Type B pancreatic cell (in vitro differentiated cells): Measurements from ENCODE around the gene CACFD1. TPM values are rescaled to one million over a fixed set of nuclear protein-coding genes. Genes with fewer than 3 reads are reported as not detected.

Experiments used
- DNase-seq: peaks from one replicate; pipeline ENCODE4 v3.0.0; 2021; ENCODE audit warnings: mixed read lengths; ENCODE audit not compliant: unreplicated experiment; ENCODE audit errors: extremely low spot score
- H3K27ac Mint-ChIP-seq: 2 replicates; pipeline ENCODE4 v1.8.0; 2021; ENCODE audit warnings: mild to moderate bottlenecking, mixed read lengths
- H3K27me3 Mint-ChIP-seq: 2 replicates; pipeline ENCODE4 v1.8.0; 2021; ENCODE audit warnings: mixed read lengths
- H3K36me3 Mint-ChIP-seq: 2 replicates; pipeline ENCODE4 v1.8.0; 2021; ENCODE audit warnings: mixed read lengths
- H3K4me1 Mint-ChIP-seq: one replicate; pipeline ENCODE4 v1.8.0; 2021; ENCODE audit warnings: mixed read lengths; ENCODE audit not compliant: unreplicated experiment
- H3K4me3 Mint-ChIP-seq: 2 replicates; pipeline ENCODE4 v1.8.0; 2021; ENCODE audit warnings: mild to moderate bottlenecking, mixed read lengths
- H3K9me3 Mint-ChIP-seq: 2 replicates; pipeline ENCODE4 v1.8.0; 2021; ENCODE audit warnings: mixed read lengths
- total RNA-seq: library from RNA; stranded (reverse); gene quantifications from 2 replicates; pipeline ENCODE4 v1.2.1, GENCODE V29; 2021; ENCODE audit warnings: low replicate concordance
- TF ChIP-seq, protein P1 (sequence below): fragments of 200-600 bp; sonication (generic); conservative IDR thresholded peaks from 2 replicates; pipeline ENCODE4 v1.5.0; 2021; ENCODE audit warnings: antibody characterized with exemption, mild to moderate bottlenecking

The CACFD1 gene
- total RNA-seq, 1 donor from 2014 or later, result 45.6 TPM

DNA sequence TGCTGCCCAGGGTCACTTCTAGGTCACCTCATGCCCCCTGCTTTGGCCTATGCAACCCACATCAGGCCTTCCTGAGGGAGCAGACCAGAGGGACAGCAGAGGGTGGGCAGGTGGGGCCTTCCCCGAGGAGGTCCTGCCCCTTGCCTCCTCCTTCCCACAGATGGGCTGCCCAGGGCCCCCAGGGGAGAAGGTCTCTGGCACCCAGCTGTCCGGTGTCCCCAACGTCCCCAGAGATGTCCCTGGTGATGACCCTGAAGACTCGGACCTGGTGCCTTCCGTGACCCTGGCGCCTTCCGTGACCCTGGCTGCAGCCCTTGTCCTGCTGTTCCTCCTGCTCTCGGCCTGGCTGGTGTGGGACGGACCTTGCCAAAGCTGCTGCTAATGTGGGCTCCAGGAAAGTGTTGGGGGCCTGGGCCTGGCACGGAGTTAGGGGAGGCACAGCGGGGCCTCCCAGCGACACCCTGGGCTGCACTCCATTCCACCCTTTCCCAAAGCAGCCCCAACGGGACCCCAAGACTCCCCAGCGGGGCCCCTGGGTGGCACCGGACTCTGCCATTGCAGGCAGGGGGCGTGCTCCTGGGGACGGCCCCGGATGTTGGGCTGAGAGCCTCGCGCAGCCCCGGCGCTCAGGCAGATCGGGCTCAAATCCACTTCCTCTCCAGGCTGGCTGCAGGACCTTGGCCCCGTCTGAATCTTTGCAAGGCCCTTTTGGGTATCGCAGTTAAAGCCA is 25.9 kb downstream of the CACFD1 start:
- no peaks in the 10 kb centered on the region for H3K9me3 Mint-ChIP-seq
- peaks cover 18% of the 10 kb centered on the region for H3K4me1 Mint-ChIP-seq
- TF ChIP-seq, protein P1, sequence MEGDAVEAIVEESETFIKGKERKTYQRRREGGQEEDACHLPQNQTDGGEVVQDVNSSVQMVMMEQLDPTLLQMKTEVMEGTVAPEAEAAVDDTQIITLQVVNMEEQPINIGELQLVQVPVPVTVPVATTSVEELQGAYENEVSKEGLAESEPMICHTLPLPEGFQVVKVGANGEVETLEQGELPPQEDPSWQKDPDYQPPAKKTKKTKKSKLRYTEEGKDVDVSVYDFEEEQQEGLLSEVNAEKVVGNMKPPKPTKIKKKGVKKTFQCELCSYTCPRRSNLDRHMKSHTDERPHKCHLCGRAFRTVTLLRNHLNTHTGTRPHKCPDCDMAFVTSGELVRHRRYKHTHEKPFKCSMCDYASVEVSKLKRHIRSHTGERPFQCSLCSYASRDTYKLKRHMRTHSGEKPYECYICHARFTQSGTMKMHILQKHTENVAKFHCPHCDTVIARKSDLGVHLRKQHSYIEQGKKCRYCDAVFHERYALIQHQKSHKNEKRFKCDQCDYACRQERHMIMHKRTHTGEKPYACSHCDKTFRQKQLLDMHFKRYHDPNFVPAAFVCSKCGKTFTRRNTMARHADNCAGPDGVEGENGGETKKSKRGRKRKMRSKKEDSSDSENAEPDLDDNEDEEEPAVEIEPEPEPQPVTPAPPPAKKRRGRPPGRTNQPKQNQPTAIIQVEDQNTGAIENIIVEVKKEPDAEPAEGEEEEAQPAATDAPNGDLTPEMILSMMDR, result no peak
- no peak for DNase-seq
- no peak overlapping the region for H3K4me3 Mint-ChIP-seq
- H3K36me3 Mint-ChIP-seq, result no peaks in the 10 kb centered on the region
- H3K27me3 Mint-ChIP-seq, result peaks cover 8% of the 10 kb centered on the region
- peak overlapping the region; percentile 58 for H3K27ac Mint-ChIP-seq

DNA sequence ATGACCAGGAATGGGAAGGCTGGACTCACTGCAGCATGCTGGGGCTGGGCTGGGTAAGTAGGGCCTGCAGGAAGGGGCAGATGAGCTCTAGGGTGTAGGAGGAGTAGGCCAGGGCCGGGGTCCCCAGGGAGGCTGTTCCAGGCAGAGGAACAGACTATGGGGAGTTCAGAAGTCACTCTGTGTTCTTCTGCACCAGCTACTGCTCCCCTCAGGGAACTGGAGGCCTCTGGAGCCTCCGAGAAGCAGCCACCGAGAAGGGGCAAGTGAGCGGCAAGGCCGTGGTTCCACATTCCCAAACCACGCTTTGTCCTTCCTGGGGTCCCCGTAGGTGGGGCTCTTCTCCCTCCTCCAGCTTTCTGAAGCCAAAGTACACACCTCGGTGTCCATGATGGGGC is 27.6 kb downstream of the CACFD1 start:
- Mint-ChIP-seq H3K27me3 (peaks cover 8% of the 10 kb centered on the region), H3K4me3 (no peak overlapping the region), H3K9me3 (no peaks in the 10 kb centered on the region), H3K36me3 (no peaks in the 10 kb centered on the region), H3K27ac (no peak overlapping the region), H3K4me1 (peaks cover 15% of the 10 kb centered on the region)
- TF ChIP-seq, protein P1, result no peak
- no peak for DNase-seq

DNA sequence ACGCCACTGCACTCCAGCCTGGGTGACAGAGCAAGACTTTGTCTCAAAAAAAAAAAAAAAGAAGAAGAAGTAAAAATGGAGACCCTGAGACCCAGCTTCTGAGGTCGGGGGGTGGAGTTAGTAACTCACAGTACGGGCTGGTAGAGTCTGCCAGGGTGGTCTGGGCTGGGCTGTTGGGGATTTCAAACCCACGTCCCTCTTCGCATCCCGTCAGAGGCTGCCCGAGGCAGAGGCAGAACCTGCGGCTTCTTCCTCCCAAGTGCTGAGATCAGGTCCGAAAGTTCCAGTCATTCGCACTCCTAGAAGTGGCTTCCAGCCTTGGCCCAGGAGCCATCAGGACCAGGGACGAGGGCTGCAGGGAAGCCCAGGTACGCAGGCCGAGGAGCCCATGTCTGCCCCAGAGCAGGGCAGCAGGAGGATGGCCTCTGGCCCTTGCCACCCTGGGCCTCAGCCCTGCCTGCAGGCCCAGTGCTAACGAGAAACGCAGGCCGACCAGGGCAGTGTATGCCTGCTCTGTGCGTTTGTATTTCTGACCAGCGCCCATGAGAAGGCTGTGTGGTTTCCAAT is 29.0 kb downstream of the CACFD1 start:
- H3K36me3 Mint-ChIP-seq, result no peaks in the 10 kb centered on the region
- H3K4me3 Mint-ChIP-seq, result no peak overlapping the region
- DNase-seq, result no peak
- H3K27ac Mint-ChIP-seq, result no peak overlapping the region
- H3K4me1 Mint-ChIP-seq, result peaks cover 11% of the 10 kb centered on the region
- H3K27me3 Mint-ChIP-seq, result peaks cover 3% of the 10 kb centered on the region
- TF ChIP-seq, protein P1, result no peak
- H3K9me3 Mint-ChIP-seq, result no peaks in the 10 kb centered on the region

DNA sequence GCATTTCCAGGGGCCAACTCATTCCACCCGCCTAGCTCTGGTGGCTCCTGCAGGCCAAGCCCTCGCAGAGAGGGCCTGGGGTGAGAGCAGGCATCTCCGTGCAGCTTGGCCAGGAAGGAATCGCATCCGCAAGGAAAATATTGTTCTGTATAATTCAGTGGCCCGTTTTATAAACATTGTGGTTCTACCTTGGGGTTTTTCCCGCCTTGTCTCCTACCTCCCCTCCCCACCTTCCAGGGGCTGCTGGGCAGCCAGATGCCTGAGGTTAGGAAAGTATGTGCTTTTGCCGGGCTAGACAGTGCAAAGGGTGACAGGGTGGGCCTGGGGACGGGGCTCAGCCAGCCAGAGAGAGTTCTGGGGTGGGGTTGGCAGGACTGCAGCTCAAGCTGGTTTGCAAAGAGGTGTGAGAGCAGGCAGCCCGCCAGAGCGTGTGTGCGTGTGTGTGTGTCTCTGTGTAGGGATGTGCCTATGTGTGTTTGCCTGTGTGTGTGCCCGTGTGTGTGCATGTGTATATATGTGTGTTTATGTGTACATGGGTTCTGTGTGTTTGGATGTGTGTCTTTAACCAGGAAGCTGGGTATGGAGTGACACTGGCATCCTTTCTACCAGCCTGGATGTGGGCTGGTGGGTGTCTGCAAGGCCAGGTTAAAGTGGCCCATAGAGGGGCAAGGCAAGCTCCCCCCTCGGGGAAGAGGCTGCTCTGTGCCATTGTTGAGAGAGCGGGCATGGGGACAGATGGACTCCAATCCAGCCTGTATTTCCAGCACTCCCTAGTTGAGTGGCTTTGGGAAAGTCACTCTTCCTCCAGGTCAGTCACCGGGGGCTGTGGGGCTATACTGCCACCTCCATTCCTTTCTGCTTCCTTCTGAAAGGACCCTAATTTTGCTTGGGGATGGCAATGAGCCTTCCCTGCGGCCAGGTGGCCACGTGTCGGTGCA is 29.7 kb downstream of the CACFD1 start:
- Mint-ChIP-seq H3K4me3 (no peak overlapping the region), H3K36me3 (no peaks in the 10 kb centered on the region), H3K4me1 (peaks cover 11% of the 10 kb centered on the region), H3K27ac (peak overlapping the region; percentile 8), H3K27me3 (peaks cover 3% of the 10 kb centered on the region), H3K9me3 (no peaks in the 10 kb centered on the region)
- DNase-seq, result no peak
- TF ChIP-seq, protein P1, result no peak

DNA sequence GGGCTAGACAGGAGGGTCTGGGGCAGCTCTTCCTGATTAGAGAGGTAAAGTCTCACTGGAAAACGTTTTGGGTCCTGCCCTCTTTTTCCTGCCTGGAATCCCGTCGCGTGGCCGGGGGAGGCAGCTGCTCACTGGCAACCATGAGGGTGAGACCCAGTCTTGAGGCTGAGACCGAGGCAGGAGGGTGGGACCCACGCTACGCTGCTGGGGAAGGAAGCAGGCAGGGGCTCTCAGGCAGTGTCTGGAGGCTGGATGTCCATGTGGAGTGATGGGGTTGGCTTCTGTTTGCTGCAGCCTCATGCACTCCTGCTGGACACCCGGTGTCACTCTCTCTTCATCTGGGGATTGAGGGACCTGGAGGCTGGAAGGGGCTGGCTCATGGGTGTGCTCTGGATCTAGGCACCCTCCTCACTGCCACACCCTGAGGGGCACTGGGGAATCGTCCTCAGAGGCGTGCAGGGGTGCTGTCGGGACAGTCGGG is 30.5 kb downstream of the CACFD1 start:
- peaks cover 3% of the 10 kb centered on the region for H3K27me3 Mint-ChIP-seq
- no peak overlapping the region for H3K27ac Mint-ChIP-seq
- H3K9me3 Mint-ChIP-seq, result no peaks in the 10 kb centered on the region
- no peak overlapping the region for H3K4me3 Mint-ChIP-seq
- H3K36me3 Mint-ChIP-seq, result no peaks in the 10 kb centered on the region
- TF ChIP-seq, protein P1, result no peak
- no peak for DNase-seq
- H3K4me1 Mint-ChIP-seq, result peaks cover 11% of the 10 kb centered on the region
